ENCODE measurements around the gene GPR39.
"Not testable (repeated sequence)": the region's sequence is repeated elsewhere in the genome, so short reads cannot be mapped to it uniquely, and the experiment has no call there.

GPR39 gene

GRCh38 chr2:132497591-132497990, 81.0 kb downstream of the GPR39 start:
- no peak for DNase-seq (ENCODE audit: low read depth)

GRCh38 chr2:132503701-132504100, 87.1 kb downstream of the GPR39 start:
- no peak for DNase-seq (ENCODE audit: low read depth)

GRCh38 chr2:132515010-132515409, 98.4 kb downstream of the GPR39 start:
- no peak for DNase-seq (ENCODE audit: low read depth)

GRCh38 chr2:132517386-132517785, 100.8 kb downstream of the GPR39 start:
- no peak for DNase-seq (ENCODE audit: low read depth)

- no peak for DNase-seq (ENCODE audit: low read depth)
Observed at GRCh38 chr2:132518302-132518701, 101.7 kb downstream of the GPR39 start.

- DNase-seq (ENCODE audit: low read depth) = no peak
Observed at GRCh38 chr2:132519566-132519965, 103.0 kb downstream of the GPR39 start.

- DNase-seq (ENCODE audit: low read depth) = no peak
Observed at GRCh38 chr2:132521341-132521740, 104.7 kb downstream of the GPR39 start.

GRCh38 chr2:132522901-132523300, 106.3 kb downstream of the GPR39 start:
- DNase-seq (ENCODE audit: low read depth) = no peak

- not testable (repeated sequence) for DNase-seq (ENCODE audit: low read depth)
Observed at GRCh38 chr2:132537061-132537460, 120.5 kb downstream of the GPR39 start.

GRCh38 chr2:132538331-132538855, 121.8 kb downstream of the GPR39 start:
- DNase-seq (ENCODE audit: low read depth) = no peak

GRCh38 chr2:132540166-132540565, 123.6 kb downstream of the GPR39 start:
- DNase-seq (ENCODE audit: low read depth) = no peak

GRCh38 chr2:132542953-132543569, 126.5 kb downstream of the GPR39 start:
- DNase-seq (ENCODE audit: low read depth) = no peak

GRCh38 chr2:132544006-132544630, 127.5 kb downstream of the GPR39 start:
- DNase-seq (ENCODE audit: low read depth) = no peak

- peak; percentile 2 for DNase-seq (ENCODE audit: low read depth)
Observed at GRCh38 chr2:132547090-132547687, 130.6 kb downstream of the GPR39 start.

GRCh38 chr2:132549935-132550670, 133.5 kb downstream of the GPR39 start:
- no peak for DNase-seq (ENCODE audit: low read depth)

- no peak for DNase-seq (ENCODE audit: low read depth)
Observed at GRCh38 chr2:132550946-132551345, 134.3 kb downstream of the GPR39 start.

- no peak for DNase-seq (ENCODE audit: low read depth)
Observed at GRCh38 chr2:132557694-132558093, 141.1 kb downstream of the GPR39 start.

GRCh38 chr2:132559326-132559725, 142.7 kb downstream of the GPR39 start:
- DNase-seq (ENCODE audit: low read depth) = no peak

GRCh38 chr2:132559921-132560320, 143.3 kb downstream of the GPR39 start:
- DNase-seq (ENCODE audit: low read depth) = no peak

- DNase-seq (ENCODE audit: low read depth) = no peak
Observed at GRCh38 chr2:132560562-132560961, 144.0 kb downstream of the GPR39 start.

GRCh38 chr2:132562245-132562644, 145.6 kb downstream of the GPR39 start:
- DNase-seq (ENCODE audit: low read depth) = no peak

GRCh38 chr2:132564065-132564464, 147.5 kb downstream of the GPR39 start:
- DNase-seq (ENCODE audit: low read depth) = no peak

GRCh38 chr2:132566379-132566778, 149.8 kb downstream of the GPR39 start:
- no peak for DNase-seq (ENCODE audit: low read depth)
